ENCODE measurements around the gene SRRM4. TPM values are rescaled to one million over a fixed set of nuclear protein-coding genes. Genes with fewer than 3 reads are reported as not detected.
"Not testable (repeated sequence)": the region's sequence is repeated elsewhere in the genome, so short reads cannot be mapped to it uniquely, and the experiment has no call there.

Gene SRRM4
- total RNA-seq, 1 donor from 2014 or later, result not detected

DNA sequence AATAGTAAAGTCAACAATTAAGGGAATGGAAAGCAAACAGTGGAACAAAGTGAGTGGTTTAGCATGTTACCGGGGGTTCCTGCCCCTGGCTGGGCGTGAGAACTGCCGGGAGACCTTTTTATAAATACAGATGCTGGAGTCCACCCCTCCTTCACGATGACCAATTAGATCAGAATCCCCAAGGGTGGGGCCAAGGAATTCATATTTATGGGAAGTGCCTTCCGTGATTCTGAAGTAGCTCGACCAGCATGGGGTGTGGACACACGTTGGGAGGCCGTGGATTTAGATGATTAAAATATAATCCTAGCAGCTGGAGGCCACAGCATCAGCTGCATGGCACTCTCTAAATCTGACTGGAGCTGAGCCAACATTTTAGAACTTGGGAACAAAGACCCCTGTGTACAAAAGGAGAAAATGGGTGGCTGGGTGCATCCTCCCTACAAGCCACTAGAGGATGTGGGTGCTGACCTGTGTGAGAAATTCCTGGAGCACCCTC, 87.9 kb downstream of the SRRM4 start:
- no peak for DNase-seq (ENCODE audit: low spot score)

DNA sequence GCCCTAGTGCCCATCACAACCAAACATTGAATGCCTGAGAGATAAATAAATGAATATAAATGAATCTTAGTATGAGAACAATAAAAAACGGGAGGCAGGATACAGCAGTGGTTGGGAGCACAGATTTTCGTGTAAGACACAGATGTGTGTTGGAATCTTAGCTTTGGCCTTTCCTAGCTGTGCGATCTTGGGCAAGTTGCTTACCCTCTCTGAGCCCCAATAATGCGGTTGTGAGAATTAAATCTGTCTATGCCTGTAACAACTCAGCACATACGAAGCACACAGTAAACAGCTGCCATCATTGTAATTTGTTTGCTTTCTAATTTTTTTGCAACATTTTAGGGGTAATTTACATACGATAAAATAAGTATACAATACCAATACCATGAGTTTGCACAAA, 89.8 kb downstream of the SRRM4 start:
- DNase-seq (ENCODE audit: low spot score), result no peak

DNA sequence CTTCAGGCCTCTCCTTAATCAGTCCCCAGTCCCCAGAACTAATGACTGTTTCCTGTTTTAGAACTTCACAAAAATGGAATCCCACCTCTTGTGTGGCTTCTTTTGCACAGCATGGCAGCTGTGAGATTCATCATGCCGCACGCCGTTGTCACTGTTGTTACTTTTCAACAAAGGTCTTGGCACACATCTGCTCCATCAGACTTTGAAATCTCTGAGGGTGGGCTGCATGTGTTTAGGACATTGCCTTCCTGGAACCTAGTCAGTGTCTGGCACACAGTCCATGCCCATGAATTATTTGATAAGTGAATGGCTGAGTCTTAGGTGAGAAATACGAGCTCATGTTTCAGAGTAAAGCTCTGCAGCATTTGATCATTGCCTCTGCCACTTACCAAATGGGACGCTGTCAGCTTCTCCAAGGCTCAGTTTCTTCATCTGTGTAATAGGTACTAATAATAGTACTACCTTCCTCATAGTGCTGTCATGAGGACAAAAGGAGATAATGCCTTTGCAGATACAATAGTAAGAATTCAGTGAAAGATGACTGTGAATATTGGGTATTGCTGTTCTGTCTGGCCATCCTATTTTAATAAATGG, 90.4 kb downstream of the SRRM4 start:
- no peak for DNase-seq (ENCODE audit: low spot score)

DNA sequence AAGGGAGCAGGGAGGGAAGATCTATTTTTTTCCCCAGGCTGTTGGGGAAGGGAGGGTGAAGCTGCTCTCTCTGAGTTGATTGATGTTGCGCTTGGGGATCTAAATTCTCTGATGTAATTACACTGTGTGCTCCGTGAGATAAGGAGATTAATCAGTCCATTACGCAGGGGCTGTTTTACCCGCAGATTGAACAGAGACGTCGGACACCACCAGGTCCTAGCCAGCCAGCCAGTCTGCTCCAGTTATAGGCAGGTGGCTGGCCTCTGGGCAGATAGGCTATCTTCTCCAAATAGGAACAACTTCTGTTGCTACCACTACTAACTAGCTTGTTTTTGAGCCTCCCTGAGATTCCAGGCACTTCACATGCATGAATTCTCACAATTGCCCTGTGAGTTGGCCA, 91.1 kb downstream of the SRRM4 start:
- DNase-seq (ENCODE audit: low spot score), result no peak

DNA sequence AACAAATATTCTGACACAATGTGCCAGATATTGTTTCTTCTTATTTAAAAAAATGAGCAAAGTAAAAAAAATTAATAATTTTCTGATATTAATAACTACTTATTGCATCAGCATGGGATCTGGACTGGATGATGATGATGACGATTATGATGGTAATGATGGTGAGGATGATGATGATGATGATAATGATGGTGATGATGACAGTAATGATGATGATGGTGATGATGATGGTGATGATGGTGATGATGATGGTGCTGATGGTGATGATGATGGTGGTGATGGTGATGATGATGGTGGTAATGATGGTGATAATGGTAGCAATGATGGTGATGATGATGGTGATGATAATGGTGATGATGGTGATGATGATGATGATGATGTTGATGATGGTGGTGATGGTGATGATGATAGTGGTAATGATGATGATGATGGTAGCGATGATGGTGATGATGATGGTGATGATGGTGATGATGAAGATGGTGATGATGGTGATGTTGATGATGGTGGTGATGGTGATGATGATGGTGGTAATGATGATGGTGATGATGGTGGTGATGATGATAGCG, 94.0 kb downstream of the SRRM4 start:
- DNase-seq (ENCODE audit: low spot score), result no peak

DNA sequence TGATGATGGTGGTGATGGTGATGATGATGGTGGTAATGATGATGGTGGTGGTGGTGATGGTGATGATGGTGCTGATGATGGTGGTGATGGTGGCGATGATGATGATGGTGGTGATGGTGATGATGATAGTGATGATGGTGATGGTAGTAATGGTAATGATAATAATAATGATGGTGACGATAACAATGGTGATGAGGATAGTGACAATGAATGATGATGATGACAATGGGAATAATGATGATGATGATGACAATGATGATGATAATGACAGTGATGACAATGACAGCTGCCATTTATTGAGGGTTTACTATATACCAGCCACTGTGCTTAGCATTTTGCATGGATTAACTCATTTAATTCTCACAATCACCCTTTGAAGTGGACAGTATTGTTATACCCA, 94.6 kb downstream of the SRRM4 start:
- DNase-seq (ENCODE audit: low spot score), result no peak

DNA sequence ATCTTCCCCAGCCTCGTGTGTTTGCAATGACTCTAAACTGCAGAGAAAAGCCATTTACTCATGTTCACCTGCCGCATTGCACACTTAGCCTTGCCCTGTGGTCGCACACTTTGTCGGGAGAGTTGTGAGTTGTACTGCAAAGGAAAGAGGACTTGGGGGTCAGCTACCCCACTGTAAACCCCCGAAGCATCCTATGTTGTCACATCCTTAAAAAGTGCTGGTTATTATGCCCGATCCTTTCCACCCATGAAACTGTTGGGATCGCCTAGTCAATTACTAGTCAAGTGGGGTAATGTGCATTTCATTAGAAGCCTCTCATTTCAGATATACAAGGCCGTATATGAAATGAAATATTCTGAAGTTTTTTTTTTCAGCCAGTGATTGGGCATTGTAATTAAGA, 98.2 kb downstream of the SRRM4 start:
- no peak for DNase-seq (ENCODE audit: low spot score)

DNA sequence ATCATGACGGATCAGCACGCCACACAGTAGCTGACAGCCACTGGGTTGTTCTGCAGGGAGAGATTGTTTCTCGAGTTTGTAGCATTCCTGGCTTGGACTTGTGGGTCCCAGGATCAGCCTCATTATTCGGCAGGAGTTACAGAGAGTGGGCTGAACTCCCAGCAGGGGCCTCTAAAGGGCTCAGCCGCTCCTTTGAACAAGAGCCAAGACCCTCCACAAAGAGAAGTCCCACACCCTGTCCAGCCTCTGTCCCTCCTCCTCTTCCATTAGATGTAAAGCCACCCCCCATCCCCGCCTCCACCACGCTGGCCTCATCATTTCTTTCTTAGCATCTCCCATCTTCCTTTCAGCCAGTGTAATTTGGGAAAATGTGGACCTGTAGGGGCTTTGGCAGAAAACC, 100.7 kb downstream of the SRRM4 start:
- DNase-seq (ENCODE audit: low spot score), result no peak

DNA sequence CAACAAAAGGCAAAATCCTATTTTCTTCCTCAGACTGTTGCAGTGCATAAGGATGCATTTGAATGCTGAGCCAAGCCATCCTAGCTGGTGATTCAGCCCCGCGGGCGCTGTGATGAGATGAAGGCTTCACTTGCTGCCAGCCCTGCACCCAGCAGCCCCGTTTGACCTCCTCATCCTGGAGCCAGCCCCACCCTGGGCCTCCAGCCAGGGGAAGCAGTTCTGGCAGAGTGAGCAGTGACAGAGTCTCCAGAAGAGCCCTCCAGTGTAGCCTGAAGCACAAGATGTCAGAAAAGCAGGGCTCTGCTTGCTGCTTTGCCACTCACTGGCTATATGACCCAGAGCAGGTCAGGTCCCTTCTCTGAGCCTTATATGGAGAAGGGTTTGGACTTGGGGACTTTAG, 101.2 kb downstream of the SRRM4 start:
- DNase-seq (ENCODE audit: low spot score), result no peak

DNA sequence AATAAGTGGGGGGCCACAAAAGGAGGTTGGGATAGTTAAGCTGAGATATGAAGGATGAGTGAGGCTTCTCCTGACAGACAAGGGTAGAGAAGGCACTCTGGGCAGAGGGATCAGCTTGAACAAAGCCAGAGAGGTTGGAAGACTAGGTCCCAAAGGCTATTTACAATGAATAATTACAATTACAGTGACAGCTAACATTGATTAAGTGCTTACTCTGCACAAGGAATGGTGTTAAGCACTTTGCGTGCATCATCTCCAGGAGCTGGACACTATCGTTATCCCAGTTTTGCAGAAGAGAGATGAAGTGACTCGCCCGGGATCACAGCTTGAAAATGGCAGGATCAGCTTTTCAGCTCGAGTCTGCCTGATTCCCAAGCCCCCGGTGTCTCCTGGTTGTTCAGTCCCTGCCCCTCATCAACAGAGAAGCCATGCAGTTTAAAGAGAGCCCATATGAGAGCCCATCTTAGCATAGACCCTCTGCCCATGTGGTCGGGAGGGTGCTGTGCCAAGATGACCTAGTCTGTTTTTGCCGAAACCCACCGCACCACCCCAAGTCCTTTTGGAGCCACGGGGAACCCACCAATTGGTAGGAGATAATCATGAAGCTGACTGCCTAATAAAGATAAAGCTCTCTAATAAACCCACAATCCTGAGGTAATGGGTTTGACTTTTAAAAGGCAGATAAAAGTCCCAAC, 107.5 kb downstream of the SRRM4 start:
- no peak for DNase-seq (ENCODE audit: low spot score)

DNA sequence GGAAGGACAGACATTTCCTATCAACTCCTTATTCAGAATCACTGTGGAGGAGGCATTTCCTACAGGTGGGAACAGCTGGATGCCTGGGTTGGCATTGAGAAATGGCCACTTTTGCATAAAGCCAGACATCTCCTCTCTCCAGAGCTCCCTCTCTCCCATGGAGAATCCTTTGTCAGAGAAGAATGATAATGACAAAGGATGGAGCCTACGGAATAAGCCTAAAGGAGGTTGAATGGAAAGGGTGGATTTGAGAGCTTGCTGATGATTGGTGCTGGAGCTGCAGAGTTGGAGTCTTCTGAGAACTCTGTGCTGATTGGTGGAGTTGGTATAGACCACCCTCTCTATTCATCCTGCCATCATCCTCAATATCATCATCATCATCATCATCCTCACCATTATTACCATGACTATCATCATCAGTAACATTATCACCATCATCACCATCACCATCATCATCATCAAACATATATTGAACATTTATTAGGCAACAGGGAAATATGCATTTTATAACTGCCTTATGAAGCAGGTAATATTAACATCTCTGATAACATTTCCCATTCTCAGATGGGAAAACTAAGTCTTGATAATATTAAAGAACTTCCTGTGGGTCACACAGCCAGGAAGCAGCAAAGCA, 108.2 kb downstream of the SRRM4 start:
- no peak for DNase-seq (ENCODE audit: low spot score)

DNA sequence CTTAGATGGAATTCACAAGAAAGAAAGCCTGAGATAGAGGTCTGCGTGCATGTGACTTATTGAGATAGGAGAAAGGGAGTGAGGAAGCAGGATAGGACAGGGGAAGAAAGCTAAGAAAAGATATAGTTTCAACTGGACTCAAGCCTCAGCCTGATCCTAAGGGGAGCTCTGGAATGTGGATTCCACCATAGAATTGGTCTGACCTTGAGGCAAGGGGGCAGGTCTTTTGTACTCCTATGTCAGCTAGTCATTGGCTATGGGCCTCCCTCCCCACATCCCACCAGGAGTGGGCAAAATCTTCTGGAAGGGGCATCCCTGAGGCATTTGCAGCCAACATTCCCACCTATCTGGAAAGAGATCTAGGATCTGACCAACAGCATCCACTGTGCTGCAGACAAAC, 108.9 kb downstream of the SRRM4 start:
- DNase-seq (ENCODE audit: low spot score), result no peak

DNA sequence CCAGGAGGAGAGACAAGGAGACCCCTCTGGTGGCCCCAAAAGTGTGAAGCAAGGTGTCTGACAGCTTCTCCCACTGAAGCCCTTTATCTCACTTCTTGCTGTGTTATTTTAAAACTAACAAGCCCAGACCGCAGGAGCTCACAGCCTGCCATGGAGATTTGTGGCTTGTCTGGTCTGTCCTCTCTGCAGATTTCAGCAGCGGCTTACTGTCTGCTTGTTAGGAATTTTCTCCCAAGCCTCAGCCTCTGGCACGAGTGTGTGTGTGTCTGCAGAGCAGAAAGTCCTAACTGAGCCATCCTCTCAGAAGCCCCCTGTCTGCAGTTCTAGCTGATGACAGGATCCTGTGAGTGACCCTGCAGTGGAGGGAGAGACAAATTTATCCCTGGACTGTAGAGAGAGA, 109.5 kb downstream of the SRRM4 start:
- DNase-seq (ENCODE audit: low spot score), result no peak

DNA sequence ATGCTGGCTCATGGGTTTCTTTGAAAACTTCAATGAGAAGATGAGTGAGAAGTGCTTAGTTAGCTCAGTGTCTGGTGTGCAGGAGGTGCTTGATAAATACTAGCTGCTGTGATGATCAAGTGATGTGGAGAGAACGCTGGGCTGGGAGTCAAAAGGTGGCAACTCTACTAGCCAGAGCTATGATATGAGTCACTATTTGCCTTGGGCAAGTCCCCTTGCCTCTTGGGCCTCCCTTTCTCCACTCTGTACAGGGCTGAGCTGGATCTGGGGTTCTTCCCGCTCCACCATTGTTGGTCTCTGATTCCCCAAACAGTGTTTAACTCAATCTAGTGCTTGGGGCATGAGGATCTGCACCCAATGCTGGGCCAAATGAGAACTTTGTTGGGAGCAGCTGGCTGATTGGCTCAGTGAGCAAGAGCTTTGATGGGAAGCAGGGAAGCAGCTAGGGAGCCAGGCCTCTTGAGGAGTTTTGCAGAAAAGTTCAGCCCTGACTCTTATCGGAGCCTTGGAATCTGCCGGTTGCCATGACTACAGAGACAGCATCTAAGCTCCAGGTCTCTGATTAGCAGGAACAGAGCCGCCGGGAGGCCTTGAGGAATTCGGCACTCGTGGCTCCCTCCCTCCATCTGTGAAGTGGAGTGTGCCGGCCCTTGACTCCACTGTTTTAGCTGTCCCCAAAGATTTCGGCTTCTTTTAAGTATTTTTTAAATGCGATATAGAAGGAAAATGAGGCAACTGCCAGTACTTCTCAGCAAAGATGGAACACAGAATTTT, 115.3 kb downstream of the SRRM4 start:
- no peak for DNase-seq (ENCODE audit: low spot score)

DNA sequence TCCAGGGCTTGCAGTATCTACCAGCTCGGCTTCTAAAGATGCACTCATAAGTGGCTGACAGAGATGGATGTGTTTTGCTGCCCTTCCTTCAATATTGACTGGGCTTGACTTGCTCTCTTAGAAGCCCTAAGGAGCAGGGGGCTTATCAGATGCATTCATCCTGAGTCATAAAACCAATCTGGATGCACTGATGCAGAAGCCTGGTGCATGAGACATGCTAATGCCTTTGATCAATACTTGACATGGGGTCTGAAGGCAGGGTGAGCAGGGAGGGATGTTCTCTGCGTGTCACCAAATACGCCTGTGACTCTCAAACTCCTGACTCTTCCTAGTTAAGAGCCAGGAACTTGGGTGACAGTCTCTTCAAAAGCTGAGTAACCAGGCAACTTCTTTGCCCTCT, 119.6 kb downstream of the SRRM4 start:
- no peak for DNase-seq (ENCODE audit: low spot score)

DNA sequence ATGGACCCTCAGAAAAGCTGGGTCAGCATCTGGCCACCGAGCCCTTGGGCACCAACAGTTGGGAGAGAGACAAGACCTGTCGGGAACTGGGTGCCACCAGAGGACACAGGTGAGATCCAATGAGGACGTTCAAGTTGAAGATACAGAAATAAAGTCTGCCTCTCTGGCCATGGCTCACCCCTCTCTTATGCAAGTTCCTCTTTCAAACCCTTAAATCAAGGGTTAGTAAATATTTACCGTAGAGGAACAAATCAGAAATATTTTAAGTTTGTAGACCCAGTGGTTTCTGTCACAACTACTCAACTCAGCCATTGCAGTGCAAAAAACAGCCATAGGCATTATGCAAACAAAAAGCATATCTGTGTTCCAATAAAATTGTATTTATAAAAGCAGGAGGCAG, 120.9 kb downstream of the SRRM4 start:
- no peak for DNase-seq (ENCODE audit: low spot score)

DNA sequence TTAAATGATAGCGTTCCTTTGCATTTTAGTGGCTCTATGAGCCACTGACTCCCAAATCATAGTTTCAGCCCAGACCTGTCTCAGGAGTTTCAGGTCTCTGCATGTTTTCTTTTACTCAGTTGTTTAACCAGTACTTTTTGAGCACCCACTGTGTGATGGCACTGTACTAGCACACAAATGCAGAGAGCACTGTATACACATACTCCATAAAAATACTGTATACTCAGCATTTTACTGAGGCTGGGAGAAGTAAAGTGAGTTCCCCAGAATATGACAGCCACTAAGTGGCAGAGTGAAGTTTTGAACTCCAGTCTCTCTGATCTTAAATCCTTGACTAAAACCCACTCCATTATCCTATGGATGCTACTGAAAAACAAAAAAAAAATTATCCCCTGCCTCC, 121.4 kb downstream of the SRRM4 start:
- no peak for DNase-seq (ENCODE audit: low spot score)

DNA sequence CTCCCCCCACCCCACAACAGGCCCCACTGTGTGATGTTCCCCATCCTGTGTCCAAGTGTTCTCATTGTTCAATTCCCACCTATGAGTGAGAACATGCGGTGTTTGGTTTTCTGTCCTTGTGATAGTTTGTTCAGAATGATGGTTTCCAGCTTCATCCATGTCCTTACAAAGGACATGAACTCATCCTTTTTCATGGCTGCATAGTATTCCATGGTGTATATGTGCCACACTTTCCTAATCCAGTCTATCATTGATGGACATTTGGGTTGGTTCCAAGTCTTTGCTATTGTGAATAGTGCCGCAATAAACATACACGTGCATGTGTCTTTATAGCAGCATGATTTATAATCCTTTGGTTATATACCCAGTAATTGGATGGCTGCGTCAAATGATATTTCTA, 123.6 kb downstream of the SRRM4 start:
- not testable (repeated sequence) for DNase-seq (ENCODE audit: low spot score)

DNA sequence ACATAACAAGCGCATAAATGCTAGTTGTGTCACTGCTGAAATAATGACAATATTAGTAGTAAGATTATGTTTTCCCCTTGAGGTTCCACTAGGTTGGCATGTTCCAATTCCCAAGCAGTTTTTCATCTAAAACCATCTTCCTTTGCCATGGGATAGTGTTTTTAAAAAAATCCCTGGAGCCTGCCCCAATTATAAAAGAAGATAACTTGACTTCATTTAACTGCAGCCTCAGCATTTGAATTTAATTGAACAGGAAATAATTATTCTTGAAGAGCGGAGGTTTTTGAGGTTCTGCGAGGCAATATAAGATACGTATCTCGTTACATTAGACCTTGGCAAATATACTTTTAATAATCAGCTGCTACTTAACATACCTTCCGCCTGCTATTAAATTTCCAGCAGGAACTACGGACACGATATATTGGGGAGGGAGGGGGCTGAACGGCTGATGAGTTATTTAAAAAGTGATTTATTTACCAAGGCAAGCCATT, 132.2 kb downstream of the SRRM4 start:
- DNase-seq (ENCODE audit: low spot score), result no peak

DNA sequence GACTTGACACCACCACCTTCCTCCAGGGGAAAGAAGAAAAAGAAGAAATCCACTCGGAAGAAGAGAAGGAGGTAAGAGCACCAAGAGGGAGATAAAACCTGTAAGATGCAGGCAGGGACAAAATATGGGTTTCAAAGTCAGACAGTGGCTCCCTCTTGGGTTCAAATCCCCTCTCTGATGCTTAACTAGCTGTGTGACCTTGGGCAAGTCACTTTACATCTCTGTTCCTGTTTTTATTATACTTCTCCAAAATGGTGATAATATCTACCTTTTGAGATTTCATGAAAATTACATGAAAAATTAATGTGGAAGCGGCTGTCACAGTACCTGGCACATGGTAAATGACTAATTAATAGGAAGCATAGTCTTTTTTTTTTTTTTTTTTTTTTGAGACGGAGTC, 133.0 kb downstream of the SRRM4 start:
- DNase-seq (ENCODE audit: low spot score), result no peak

DNA sequence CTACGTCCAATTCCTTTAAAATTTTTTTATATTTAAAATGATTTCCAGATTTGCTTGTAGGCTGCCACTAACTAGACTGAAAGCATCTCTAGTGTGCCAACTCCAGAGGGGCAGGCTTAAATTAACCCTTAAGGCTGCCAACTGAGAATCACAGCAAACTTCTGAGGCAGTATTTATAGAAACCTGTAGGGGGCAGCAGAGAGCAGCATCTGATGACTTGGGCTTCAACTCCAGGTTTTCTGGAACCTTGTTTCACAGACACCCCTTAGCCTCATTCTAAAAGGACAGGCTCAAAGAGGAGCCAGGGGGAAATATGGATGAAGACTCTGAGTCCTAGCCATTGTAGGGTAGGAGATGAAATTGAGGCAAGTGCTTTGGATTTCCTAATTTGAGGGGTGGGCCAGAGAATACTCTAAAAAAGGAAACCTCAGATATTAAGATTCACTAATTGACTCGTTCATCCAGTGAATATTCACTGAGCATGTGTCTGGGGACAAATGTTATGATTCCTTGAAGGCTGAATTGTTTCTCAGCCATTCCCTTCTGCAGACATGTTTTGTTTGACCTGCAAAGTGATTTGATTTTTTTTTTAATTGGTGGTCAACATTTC, 134.1 kb downstream of the SRRM4 start:
- peak; percentile 49 for DNase-seq (ENCODE audit: low spot score)

DNA sequence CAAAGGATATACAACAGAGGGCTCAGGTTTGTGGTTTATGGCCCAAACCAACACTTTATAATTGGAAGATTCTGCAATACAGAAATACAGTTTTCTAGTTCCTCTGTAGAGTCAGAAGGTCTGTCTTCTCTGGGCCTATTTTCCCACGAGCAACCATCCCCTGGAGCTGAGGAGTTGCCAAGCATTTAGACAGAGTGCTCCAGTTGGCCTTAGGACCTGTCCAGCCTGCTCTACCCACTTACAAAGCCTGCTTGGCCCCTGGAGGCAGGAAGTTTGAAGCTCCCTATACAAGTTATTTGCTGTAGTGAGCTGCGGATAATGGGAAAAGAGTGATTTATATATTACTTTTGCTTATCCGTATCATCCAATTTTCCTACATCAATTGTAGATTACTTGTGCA, 136.6 kb downstream of the SRRM4 start:
- DNase-seq (ENCODE audit: low spot score), result no peak

Measured in ureter (tissue), 1 donor.